GM12865 (cell line): ENCODE measurements around the gene NDFIP2.

Experiments
- DNase-seq: peaks from one replicate; pipeline ENCODE4 v3.0.0; 2010; ENCODE audit warnings: low read depth
- H3K4me3 ChIP-seq: 2 replicates; pipeline ENCODE4 v1.5.1; 2011; ENCODE audit warnings: mild to moderate bottlenecking, low read depth, low read length, control low read depth
- TF ChIP-seq, protein P1 (sequence below): IDR thresholded peaks from 2 replicates; pipeline ENCODE4 v1.5.1; 2011; ENCODE audit warnings: low read length, control low read depth, low read depth, inconsistent platforms; ENCODE audit not compliant: insufficient read depth; ENCODE audit errors: missing control alignments

Gene NDFIP2

DNA sequence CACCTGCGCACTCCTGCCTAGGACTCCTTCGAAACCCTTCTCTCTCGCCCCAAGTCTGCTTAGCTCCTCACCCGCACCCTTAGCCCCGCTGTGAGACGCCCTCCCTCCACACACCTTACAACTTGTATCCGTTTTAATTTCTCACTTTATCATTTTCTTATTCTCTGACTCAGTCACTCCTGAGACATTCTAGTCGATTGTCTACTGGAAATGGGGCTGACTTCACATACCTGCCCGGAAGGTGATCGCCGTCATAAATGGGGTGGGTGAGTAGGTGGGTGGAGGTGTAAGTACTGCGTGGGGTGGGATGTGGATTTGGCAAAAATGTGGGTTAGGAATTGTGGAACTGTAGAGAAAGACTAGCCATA lies 714 bp downstream of the NDFIP2 start:
- TF ChIP-seq, protein P1, sequence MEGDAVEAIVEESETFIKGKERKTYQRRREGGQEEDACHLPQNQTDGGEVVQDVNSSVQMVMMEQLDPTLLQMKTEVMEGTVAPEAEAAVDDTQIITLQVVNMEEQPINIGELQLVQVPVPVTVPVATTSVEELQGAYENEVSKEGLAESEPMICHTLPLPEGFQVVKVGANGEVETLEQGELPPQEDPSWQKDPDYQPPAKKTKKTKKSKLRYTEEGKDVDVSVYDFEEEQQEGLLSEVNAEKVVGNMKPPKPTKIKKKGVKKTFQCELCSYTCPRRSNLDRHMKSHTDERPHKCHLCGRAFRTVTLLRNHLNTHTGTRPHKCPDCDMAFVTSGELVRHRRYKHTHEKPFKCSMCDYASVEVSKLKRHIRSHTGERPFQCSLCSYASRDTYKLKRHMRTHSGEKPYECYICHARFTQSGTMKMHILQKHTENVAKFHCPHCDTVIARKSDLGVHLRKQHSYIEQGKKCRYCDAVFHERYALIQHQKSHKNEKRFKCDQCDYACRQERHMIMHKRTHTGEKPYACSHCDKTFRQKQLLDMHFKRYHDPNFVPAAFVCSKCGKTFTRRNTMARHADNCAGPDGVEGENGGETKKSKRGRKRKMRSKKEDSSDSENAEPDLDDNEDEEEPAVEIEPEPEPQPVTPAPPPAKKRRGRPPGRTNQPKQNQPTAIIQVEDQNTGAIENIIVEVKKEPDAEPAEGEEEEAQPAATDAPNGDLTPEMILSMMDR, result no peak
- DNase-seq, result peak; percentile 30
- peak overlapping the region; percentile 82 for H3K4me3 ChIP-seq

DNA sequence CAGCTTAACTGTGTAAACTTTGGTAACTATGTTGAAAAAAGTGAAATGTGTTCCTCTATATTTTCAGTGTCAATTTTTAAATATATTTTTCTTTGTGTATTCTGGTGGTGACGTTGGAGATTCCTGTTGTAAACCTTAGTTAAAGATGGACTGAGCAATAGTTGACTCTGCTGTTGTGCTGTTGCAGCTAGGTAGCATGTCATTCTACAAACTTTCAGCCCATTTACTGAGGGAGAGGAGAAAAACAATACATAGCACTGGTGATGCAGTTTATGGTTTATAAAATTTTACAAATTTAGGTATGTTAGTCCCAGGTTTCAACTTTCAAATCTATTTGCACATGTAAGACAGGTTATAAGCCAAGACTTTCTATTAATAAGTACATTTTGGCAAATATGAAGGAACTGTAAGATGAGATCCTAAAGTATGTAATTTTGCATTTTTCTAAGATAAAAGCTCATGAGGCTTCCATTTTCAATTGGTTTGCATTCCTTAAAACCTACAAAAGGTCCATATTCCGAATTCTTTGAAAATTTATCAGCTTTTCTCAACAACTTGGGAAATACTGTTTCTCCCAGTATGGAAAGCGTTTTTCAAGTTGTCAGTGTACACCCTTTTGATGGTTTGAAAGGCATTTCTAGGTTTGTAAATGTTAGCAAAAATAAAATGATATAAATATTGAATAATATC lies 1.5 kb downstream of the NDFIP2 start:
- TF ChIP-seq, protein P1, result no peak
- no peak for DNase-seq
- peak overlapping the region; percentile 82 for H3K4me3 ChIP-seq

DNA sequence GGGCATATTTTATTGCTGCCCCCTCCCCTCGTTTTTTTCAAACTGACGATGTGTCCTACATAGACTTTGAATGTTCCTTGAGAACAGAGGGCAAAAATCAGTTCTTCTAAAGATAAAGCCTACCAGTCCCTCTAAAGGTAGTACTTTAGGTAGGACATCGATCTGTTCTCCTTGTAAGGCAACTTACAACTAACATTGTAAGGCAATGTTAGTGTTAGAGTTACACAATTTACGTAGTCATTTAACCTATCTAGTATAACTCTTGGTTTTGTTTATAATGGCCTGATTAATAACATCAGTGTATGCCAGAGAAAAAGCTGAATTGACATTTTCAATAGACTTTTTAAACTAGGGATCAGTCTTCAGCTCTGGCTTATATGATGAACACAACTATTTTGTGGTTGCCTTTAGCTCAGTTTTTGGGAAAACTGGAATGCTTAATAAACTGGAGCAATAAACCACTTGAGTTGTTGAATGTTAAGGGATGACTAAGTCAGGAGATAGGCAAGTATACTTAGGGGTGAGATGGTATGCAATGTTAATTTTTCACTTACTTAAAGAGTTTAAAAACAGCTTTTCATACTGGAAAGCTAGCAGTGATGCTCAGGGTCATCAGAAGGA lies 2.2 kb downstream of the NDFIP2 start:
- DNase-seq, result no peak
- TF ChIP-seq, protein P1, result no peak
- no peak overlapping the region for H3K4me3 ChIP-seq

DNA sequence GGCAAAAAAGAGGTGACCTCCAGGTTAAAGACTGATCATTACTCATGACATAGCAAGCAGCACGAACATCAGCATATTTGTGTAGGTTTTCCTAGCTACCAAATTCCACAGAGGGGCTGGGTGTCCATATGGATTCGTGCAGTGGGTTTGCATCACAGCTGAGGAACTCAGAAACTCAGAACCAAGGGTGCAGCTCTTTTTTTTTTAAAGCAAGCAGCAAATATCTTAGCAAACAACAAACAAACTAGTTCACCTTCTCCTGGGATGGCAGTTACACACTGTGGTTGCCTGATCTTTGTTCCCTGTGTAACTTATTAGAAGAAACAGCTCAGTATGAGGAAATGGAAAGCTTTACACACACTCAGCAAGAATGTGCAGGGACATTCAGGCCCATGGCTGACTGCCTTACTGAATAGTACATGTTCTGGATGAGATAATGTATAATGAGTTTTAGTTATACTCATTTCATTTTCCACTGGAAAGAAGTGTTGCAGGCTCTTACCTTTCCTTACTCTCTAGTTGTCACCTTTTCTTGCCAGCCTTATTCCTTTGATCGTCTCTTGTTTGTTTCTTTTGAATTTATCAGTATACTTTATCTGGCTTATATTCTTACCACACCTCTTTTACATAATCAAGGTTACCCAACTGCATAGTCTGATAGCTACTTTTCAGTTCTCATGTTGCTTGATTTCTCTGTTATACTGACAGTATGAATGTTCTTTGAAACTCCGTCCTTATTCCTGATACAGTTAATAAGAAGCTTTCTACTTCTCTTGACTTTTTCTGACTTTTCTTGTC lies 4.3 kb downstream of the NDFIP2 start:
- H3K4me3 ChIP-seq, result no peak overlapping the region
- TF ChIP-seq, protein P1, result no peak
- DNase-seq, result no peak

DNA sequence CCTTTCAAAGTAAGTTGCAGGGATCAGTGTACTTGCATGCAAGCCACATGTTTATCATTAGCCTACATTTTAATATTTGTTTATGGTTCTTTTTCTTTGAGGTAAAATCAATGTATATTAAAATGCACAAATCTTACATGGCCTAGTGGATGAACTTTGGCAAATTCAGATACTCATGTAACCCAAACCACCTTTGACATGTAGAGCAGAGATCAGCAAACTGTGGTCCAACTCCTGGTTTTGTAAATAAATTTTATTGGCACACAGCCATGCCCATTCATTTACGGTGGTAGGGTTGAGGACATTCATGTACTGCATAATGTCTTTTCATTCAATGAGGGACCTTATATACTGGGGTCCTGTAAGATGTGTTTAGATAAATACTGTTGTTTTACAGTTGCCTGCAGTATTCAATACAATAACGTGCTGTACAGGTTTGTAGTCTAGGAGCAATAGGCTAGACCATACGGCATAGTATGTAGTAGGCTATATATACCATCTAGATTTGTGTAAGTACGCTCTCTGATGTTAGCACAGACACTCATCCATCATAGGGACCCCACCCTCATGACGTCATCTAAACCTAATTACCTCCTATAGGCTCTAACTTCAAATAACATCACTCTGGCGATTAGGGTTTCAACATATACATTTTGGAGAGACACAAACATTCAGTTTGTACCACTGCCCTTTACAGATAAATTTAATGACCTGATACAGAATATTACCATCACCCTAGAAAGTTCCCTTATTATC lies 5.7 kb downstream of the NDFIP2 start:
- TF ChIP-seq, protein P1, result no peak
- no peak for DNase-seq
- H3K4me3 ChIP-seq, result no peak overlapping the region

DNA sequence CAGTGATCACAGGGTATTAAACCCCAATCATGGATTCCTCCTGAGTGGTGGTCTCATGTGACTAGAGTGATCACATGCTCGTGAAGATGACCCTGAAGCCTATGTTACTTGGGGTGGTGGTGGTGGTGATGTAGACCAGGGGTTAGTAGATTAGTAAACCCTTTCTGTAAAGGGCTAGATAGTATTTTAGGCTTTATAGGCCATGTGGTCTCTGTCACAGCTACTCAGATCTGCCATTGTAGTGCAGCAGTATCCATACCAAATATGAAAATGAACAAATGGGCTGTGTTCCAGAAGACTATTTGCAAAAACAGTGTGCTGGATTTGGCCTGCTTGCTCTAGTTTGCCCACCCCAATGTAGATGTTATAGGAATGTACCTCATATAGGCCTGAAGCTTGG lies 9.4 kb downstream of the NDFIP2 start:
- no peak overlapping the region for H3K4me3 ChIP-seq
- no peak for DNase-seq
- TF ChIP-seq, protein P1, result no peak
